HEK293T (cell line): ENCODE results near the gene POU2F3.
A peak's percentile ranks its signal among the peaks of the same experiment; 100 is the strongest.

ENCODE experiments used
- CTCF ChIA-PET: fragments of 350-600 bp; formaldehyde crosslinking; extraction: SDS; loops from one replicate; lab custom pipeline; 2021; ENCODE audit warnings: antibody characterized with exemption, inconsistent platforms; lab: Yijun Ruan, JAX
- POLR2A ChIA-PET: fragments of 350-600 bp; formaldehyde crosslinking; extraction: SDS; loops from one replicate; lab custom pipeline; 2020; ENCODE audit warnings: antibody characterized with exemption, inconsistent platforms; lab: Yijun Ruan, JAX
- DNase-seq: peaks from one replicate; pipeline ENCODE4 v3.0.0; 2012; ENCODE audit warnings: mixed read lengths; ENCODE audit errors: extremely low spot score
- ARNT ChIP-seq: fragments of 450-650 bp; IDR thresholded peaks from 2 replicates; pipeline ENCODE4 v1.6.1; 2017; ENCODE audit warnings: mild to moderate bottlenecking
- BHLHE40 ChIP-seq: fragments of 450-650 bp; IDR thresholded peaks from 2 replicates; pipeline ENCODE4 v1.6.1; 2016; ENCODE audit warnings: mild to moderate bottlenecking, moderate library complexity, borderline replicate concordance
- CTBP1 ChIP-seq: fragments of 450-650 bp; IDR thresholded peaks from 2 replicates; pipeline ENCODE4 v1.6.1; 2016; ENCODE audit warnings: borderline replicate concordance
- ELF4 ChIP-seq: fragments of 450-650 bp; IDR thresholded peaks from 2 replicates; pipeline ENCODE4 v1.6.1; 2017; ENCODE audit warnings: antibody characterized with exemption
- FOXA1 ChIP-seq: fragments of 450-650 bp; IDR thresholded peaks from 2 replicates; pipeline ENCODE4 v1.6.1; 2016; ENCODE audit warnings: mild to moderate bottlenecking
- FOXK2 ChIP-seq: fragments of 450-650 bp; IDR thresholded peaks from 2 replicates; pipeline ENCODE4 v1.6.1; 2016; ENCODE audit warnings: mild to moderate bottlenecking
- FOXM1 ChIP-seq: fragments of 450-650 bp; IDR thresholded peaks from 2 replicates; pipeline ENCODE4 v1.6.1; 2017; ENCODE audit warnings: mild to moderate bottlenecking, borderline replicate concordance
- HDGF ChIP-seq: fragments of 450-650 bp; IDR thresholded peaks from 2 replicates; pipeline ENCODE4 v1.6.1; 2017; ENCODE audit warnings: antibody characterized with exemption, borderline replicate concordance
- L3MBTL2 ChIP-seq: fragments of 450-650 bp; conservative IDR thresholded peaks from 2 replicates; pipeline ENCODE4 v1.6.1; 2016; ENCODE audit warnings: mild to moderate bottlenecking
- LEF1 ChIP-seq: fragments of 450-650 bp; IDR thresholded peaks from 2 replicates; pipeline ENCODE4 v1.6.1; 2017; ENCODE audit warnings: mild to moderate bottlenecking, borderline replicate concordance
- NFRKB ChIP-seq: fragments of 450-650 bp; IDR thresholded peaks from 2 replicates; pipeline ENCODE4 v1.6.1; 2016; ENCODE audit warnings: mild to moderate bottlenecking, moderate library complexity
- PKNOX1 ChIP-seq: fragments of 450-650 bp; IDR thresholded peaks from 2 replicates; pipeline ENCODE4 v1.6.1; 2016
- SP1 ChIP-seq: fragments of 450-650 bp; IDR thresholded peaks from 2 replicates; pipeline ENCODE4 v1.6.1; 2017
- SUZ12 ChIP-seq: fragments of 450-650 bp; IDR thresholded peaks from 2 replicates; pipeline ENCODE4 v1.6.1; 2016; ENCODE audit warnings: mild to moderate bottlenecking
- TARDBP ChIP-seq: fragments of 450-650 bp; IDR thresholded peaks from 2 replicates; pipeline ENCODE4 v1.6.1; 2016
- ZNF384 ChIP-seq: fragments of 450-650 bp; IDR thresholded peaks from 2 replicates; pipeline ENCODE4 v1.6.1; 2016

The POU2F3 gene

GRCh38 chr11:120236169-120237107 lies 3.5 kb upstream of the POU2F3 start:
- ChIA-PET CTCF (interaction anchor here (0.6 to 4.9 kb wide), 10 partner anchors 11 to 448 kb away, joined by 3 to 41 read pairs (median 5); no protein-coding TSS in a partner anchor), POLR2A (interaction anchor here (0.6 kb wide), 1 partner anchor 64 kb away, joined by 3 read pairs; no protein-coding TSS in a partner anchor)
- DNase-seq = no peak
- TF ChIP-seq TARDBP = no peak
- TF ChIP-seq L3MBTL2 = no peak
- TF ChIP-seq NFRKB = no peak
- TF ChIP-seq FOXM1 = no peak
- no peak for TF ChIP-seq BHLHE40
- TF ChIP-seq FOXK2 = no peak
- 0 out of 2 replicates have a peak, but pooled peaks have one; percentile 25 for TF ChIP-seq ARNT
- no peak for TF ChIP-seq FOXA1
- peak; percentile 64 for TF ChIP-seq ELF4
- TF ChIP-seq ZNF384 = no peak
- no peak for TF ChIP-seq SUZ12

- ChIA-PET POLR2A (no interaction called here), CTCF (interaction anchor here (1.0 kb wide), 1 partner anchor 61 kb away, joined by 5 read pairs; no protein-coding TSS in a partner anchor)
- no peak for TF ChIP-seq SP1
- TF ChIP-seq ELF4 = no peak
- no peak for TF ChIP-seq BHLHE40
- no peak for TF ChIP-seq L3MBTL2
- no peak for TF ChIP-seq LEF1
- no peak for TF ChIP-seq TARDBP
- no peak for TF ChIP-seq FOXK2
- TF ChIP-seq SUZ12 = no peak
- TF ChIP-seq ZNF384 = no peak
- TF ChIP-seq PKNOX1 = no peak
- no peak for TF ChIP-seq FOXM1
- no peak for TF ChIP-seq FOXA1
- no peak for TF ChIP-seq NFRKB
- no peak for TF ChIP-seq HDGF
- TF ChIP-seq ARNT = no peak
- no peak for TF ChIP-seq CTBP1
- no peak for DNase-seq
Measured at GRCh38 chr11:120238968-120239620, 846 bp upstream of the POU2F3 start.

- CTCF ChIA-PET = no interaction called here
- TF ChIP-seq BHLHE40 (no peak), TARDBP (no peak), ZNF384 (no peak)
Measured at GRCh38 chr11:120240866-120241265, 926 bp downstream of the POU2F3 start.

GRCh38 chr11:120241277-120241676 lies 1.3 kb downstream of the POU2F3 start:
- DNase-seq = no peak
- CTCF ChIA-PET = no interaction called here
- POLR2A ChIA-PET = no interaction called here
- TF ChIP-seq BHLHE40 (no peak), TARDBP (no peak), HDGF (no peak), FOXM1 (no peak), CTBP1 (no peak), SUZ12 (no peak), L3MBTL2 (no peak), FOXA1 (no peak), ELF4 (no peak), SP1 (no peak), ZNF384 (no peak), PKNOX1 (no peak), FOXK2 (no peak), NFRKB (no peak), LEF1 (no peak), ARNT (no peak)

More at GRCh38 chr11:120240866-120241265, 926 bp downstream of the POU2F3 start:
- DNase-seq = no peak
- POLR2A ChIA-PET = no interaction called here

- CTCF ChIA-PET = interaction anchor here (0.6 to 1.3 kb wide), 4 partner anchors 12 to 60 kb away, joined by 3 to 7 read pairs (median 3); no protein-coding TSS in a partner anchor
- POLR2A ChIA-PET = no interaction called here
- DNase-seq = no peak
- TF ChIP-seq ARNT = no peak
Measured at GRCh38 chr11:120243221-120243620, 3.3 kb downstream of the POU2F3 start.

GRCh38 chr11:120244476-120245365 lies 4.8 kb downstream of the POU2F3 start:
- DNase-seq = no peak
- ChIA-PET POLR2A (no interaction called here), CTCF (interaction anchor here (1.0 to 1.1 kb wide), 2 partner anchors 14 to 52 kb away, joined by 3 read pairs; no protein-coding TSS in a partner anchor)
- TF ChIP-seq ELF4 = no peak
- no peak for TF ChIP-seq FOXA1
- no peak for TF ChIP-seq FOXK2
- no peak for TF ChIP-seq BHLHE40
- TF ChIP-seq SUZ12 = no peak
- TF ChIP-seq FOXM1 = no peak
- no peak for TF ChIP-seq ARNT
- no peak for TF ChIP-seq PKNOX1
- no peak for TF ChIP-seq CTBP1
- TF ChIP-seq NFRKB = no peak
- TF ChIP-seq ZNF384 = no peak
- TF ChIP-seq L3MBTL2 = no peak
